HG03135 (cell line): Measurements from ENCODE around the gene VRK2.
"Not testable (repeated sequence)": the region's sequence is repeated elsewhere in the genome, so short reads cannot be mapped to it uniquely, and the experiment has no call there.

ENCODE experiments used
- ATAC-seq: cut with Tn5 transposase; IDR thresholded peaks from one replicate; pipeline ENCODE4 v1.9.1; 2021; ENCODE audit warnings: mild to moderate bottlenecking, moderate library complexity; ENCODE audit not compliant: unreplicated experiment

The VRK2 gene

DNA sequence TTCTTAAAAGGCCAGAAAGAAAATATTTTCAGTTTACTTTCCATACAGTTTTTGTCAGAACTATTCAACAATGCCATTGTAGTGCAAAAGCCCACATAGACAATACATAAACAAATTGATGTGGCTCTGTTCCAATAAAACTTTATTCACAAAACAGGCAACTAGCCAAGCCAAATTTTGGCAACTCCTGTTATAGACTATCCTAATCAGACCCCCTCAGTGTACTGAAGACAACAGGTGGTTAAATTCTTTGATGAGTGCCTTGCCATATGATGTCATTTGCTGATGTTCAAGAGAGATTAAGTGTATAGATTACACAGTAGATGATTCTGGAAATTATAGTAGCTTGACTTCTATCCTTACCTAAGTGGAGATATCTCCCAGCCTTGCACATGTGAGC lies 111.1 kb downstream of the VRK2 start:
- no peak for ATAC-seq

DNA sequence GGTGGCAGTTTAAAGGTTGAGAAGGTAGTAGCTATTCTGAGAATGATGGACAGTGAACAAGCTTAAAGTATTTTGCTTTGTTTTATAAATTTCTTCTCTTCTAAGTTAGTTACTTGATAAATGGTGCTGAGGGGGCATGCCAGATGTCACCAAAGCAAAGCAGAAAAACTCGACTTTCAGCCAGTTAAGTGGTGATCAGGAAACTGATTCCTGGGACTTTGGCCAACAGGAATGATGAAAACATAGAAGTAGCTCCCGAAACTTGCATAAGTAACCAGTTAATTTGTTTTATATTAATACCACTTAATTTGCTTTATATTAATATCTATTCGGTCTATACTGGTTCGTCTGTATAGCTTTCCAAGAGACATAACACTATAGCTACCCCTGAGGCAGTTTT lies 111.9 kb downstream of the VRK2 start:
- no peak for ATAC-seq

DNA sequence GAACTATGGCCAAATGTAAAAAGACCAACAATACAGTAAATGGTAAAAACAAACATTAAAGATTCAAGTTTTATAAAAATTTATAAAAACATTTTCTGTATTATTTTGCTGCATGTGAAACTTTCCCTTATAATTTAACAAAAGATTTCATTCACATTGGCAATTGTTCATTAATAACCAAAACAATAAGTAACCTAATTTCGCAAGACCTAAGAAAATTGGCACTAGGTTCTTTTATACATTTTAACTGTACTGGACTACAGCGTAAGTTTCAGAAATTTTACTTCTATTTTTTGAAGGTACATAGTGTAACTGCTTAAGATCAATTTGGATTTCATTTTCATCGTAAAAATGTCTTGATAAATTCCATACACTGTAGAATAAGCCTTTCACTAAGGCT lies 117.3 kb downstream of the VRK2 start:
- ATAC-seq = no peak

DNA sequence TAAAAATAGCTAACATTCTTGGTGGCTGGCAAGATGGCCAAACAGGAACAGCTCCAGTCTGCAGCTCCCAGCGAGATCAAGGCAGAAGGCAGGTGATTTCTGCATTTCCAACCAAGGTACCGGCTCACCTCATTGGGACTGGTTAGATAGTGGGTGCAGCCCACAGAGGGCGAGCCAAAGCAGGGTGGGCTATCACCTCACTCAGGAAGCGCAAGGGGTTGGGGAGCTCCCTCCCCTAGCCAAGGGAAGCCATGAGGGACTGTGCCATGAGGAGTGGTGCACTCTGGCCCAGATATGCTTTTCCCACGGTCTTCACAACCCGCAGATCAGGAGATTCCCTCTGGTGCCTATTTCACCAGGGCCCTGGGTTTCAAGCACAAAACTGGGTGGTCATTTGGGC lies 121.5 kb downstream of the VRK2 start:
- not testable (repeated sequence) for ATAC-seq

DNA sequence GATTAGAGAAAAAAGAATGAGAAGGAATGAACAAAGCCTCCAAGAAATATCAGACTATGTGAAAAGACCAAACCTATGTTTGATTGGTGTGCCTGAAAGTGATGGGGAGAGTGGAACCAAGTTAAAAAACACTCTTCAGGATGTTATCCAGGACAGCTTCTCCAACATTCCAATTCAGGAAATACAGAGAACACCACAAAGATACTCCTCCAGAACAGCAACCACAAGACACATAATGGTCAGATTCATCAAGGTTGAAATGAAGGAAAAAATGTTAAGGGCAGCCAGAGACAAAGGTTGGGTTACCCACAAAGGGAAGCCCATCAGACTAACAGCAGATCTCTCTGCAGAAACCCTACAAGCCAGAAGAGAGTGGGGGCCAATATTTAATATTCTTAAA lies 123.2 kb downstream of the VRK2 start:
- ATAC-seq = not testable (repeated sequence)

DNA sequence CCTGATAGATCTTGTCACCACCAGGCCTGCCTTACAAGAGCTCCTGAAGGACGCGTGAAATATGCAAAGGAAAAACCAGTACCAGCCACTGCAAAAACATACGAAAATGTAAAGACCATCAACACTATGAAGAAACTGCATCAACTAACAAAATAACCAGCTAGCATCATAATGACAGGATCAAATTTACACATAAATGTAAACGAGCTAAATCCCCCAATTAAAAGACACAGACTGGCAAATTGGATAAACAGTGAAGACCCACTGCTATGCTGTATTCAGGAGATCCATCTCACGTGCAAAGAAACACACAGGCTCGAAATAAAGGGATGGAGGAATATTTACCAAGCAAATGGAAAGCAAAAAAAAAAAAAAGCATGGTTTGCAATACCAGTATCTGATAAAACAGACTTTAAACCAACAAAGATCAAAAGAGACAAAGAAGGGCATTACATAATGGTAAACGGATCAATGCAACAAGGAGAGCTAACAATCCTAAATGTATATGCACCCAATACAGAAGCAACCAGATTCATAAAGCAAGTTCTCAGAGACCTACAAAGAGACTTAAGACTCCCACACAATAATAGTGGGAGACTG lies 123.8 kb downstream of the VRK2 start:
- not testable (repeated sequence) for ATAC-seq

DNA sequence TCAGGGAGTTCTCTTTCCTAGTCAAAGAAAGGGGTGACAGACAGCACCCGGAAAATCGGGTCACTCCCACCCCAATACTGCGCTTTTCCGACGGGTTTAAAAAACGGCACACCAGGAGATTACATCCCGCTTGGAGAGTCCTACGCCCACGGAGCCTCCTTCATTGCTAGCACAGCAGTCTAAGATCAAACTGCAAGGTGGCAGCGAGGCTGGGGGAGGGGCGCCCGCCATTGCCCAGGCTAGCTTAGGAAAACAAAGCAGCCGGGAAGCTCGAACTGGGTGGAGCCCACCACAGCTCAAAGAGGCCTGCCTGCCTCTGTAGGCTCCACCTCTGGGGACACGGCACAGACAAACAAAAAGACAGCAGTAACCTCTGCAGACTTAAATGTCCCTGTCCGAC lies 125.2 kb downstream of the VRK2 start:
- ATAC-seq = not testable (repeated sequence)

DNA sequence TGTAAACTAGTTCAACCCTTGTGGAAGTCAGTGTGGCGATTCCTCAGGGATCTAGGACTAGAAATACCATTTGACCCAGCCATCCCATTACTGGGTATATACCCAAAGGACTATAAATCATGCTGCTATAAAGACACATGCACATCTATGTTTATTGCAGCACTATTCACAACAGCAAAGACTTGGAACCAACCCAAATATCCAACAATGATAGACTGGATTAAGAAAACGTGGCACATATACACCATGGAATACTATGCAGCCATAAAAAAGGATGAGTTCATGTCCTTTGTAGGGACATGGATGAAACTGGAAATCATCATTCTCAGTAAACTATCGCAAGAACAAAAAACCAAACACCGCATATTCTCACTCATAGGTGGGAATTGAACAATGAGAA lies 130.6 kb downstream of the VRK2 start:
- not testable (repeated sequence) for ATAC-seq

DNA sequence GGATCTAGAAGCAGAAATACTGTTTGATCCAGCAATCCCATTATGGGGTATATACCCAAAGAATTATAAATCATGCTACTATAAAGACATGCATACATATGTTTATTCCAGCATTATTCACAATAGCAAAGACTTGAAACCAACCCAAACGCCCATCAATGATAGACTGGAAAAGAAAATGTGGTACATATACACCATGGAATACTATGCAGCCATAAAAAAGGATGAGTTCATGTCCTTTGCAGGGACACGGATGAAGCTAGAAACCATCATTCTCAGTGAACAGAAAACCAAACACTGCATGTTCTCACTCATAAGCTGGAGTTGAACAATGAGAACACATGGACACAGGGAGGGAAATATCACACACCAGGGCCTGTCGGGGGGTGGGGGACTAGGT lies 133.6 kb downstream of the VRK2 start:
- not testable (repeated sequence) for ATAC-seq

DNA sequence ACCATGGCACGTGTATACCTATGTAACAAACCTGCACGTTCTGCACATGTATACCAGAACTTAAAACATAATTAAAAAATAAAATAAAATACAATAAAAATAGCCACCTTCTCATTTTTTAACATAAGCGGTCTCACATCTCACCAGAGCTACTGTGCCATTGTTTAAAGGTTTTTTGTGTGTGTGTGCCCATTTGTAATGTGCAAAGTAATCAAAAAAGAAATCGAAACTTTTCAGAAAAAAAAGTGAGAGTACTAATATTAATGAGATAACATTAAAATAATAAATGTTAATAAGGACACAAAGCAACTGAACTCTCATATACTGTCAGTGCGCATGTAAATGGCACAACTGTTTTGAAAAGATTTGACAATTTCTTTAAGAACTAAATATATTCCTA lies 134.0 kb downstream of the VRK2 start:
- ATAC-seq = no peak

DNA sequence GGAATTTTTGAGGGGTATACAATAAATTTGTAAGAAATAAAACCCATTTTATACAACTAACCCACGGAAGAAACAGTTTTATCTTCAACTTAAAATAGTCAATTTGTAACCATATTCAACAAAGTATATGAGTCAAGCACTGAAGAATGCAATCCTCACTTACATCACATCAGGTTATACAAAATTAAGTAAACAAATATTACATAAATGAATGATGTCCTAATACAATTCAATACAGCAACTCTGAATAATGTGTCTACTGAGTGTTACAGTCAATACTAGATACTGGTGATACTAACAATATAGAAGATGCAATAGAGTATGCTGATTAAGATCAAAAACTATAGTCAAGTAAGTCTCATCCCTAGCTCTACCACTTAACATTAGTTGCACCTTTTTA lies 135.9 kb downstream of the VRK2 start:
- ATAC-seq = no peak

DNA sequence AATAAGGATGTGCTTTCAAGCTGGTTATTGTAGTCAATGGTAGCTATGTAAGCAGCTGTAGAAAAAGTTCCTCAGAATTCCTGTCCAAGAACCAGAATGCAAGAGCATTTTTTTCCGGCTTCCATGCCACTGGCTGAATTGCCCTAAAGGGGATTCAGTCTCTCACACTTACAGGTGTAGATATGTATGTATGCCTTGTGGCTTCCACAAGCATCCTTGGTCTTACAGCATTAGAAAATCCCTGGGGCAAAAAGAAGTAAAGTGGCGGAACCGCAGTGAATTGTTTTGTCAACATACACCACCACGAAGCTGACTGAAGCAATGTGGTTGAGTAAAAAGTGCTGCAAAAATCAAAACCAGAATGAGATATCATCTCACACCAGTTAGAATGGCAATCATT lies 139.9 kb downstream of the VRK2 start:
- ATAC-seq = no peak

DNA sequence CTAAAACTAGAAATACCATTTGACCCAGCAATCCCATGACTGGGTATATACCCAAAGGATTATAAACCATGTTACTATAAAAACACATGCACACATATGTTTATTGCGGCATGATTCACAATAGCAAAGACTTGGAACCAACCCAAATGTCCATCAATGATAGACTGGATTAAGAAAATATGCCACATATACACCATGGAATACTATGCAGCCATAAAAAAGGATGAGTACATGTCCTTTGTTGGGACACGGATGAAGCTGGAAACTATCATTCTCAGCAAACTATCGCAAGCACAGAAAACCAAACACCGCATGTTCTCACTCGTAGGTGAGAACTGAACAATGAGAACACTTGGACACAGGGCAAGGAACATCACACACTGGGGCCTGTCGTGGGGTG lies 140.4 kb downstream of the VRK2 start:
- ATAC-seq = not testable (repeated sequence)

DNA sequence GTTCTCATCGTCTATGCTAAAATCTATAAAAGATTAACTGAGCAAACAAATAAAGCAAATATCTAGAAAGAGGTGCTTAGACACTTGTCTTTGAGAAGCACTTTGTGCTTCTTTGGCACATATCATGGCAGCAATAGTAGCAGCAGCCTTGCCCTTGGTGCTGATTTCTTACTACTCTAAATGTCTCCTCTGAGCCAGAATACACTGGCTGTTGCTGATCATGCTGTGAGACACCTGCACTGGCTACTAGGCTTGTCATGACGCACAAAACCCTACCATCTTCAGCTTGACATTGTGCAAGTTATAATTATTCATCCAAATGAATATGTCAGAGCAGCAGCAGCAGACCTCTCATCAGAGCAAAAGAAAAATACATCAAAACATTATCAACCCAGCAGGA lies 147.9 kb downstream of the VRK2 start:
- ATAC-seq = no peak

DNA sequence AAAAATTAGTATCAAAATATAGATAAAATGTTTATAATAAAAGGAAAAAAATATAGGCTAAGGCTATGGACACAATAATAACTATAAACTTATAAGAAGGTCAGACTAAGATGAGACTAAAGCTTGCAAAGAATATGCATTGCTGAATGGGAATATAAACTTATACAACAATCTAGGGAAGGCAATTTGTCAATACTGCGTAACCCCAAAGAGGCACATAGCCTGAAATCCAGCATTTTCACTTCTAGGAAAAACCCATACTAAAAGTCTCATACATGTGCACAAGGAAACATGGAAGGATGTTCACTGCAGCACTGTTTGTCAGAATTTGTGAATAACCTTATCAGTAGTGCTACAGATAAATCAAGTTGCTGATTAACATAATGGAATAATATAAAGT lies 149.1 kb downstream of the VRK2 start:
- ATAC-seq = no peak

DNA sequence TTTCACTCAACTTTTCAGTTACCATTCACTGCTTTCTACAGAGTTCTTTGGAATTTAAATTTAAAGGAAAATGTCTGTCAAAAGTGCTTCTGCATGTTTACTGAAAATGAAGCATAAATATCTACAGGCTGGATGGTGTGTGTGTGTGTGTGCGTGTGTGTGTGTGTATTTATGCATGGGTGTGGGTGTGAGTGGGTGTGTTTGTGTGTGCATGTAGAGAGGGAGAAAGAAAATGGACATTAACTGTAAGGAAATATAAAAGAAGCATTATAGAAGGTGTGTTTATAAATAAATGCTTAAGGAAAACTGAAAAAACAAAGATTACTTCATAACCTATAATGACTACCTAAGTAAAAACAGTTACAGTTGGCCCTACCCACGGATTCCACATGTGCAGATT lies 151.3 kb downstream of the VRK2 start:
- ATAC-seq = no peak

DNA sequence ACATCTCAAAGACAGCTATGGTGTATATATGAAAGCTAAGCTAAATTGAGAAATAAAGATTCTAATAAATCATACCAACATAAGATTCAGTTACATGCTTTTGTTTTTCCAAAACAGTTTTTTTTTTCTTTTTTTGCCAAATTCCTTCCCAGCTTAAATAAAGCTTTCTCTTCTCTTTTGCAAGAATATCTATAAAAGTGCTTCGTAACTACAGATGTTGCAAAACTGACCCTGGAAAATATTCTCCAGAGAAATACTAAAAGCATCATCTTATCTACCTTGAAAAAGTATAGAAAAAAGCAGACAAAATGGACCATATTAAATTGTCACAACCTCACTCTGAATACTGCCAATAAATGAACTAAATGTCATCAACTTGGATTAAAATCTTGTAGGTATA lies 155.8 kb downstream of the VRK2 start:
- ATAC-seq = no peak

DNA sequence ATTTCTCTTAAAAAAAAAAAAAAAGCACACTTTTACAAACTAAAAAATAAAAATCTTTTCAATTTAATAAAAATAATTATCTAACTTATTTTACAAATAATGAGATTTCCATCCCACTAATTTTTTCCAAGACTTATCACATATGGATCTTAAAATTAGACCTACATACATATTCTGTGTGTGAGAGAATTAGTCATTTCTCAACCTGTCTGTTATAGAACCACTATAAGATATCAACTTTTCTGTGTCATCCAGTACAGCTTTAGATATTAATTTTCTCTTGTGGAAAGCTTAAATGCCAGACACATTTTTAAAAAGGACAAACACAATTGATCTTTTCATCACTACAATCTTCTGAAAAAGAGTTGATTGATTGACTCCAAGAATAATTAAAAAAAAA lies 156.4 kb downstream of the VRK2 start:
- ATAC-seq = no peak

DNA sequence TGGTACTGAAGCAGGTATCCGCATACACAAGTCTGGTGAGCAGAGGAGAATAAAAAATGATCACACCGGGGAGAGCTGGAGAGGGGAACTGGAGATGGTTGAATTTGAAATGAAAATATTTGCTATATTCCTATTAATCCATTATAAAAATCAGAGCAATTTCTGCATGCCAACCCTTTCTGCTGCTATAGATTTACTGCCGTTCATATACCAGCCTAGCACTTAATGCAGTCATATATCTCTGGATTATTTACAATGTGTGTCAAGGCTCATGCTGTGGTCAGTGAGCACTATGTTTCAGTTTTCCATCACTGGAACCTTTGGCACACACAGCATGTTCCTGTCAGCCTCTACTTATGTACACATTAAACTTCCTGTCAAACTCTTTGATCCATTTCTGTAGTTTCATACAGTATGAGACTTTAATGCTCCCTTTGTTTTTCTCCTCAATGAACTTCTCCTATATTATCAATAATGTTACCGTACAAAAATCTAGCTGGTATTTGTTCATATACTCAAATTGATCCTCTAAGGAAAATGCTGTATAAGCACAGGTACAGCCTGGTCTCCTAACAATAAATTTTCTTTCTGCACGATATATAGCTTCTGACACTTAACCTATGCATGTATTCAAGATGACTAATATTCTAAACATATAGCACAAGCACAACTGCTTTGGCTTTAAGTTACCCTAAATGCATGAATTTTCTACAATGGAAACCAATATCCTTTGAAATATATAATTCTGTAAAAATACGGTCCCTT lies 157.8 kb downstream of the VRK2 start:
- no peak for ATAC-seq

DNA sequence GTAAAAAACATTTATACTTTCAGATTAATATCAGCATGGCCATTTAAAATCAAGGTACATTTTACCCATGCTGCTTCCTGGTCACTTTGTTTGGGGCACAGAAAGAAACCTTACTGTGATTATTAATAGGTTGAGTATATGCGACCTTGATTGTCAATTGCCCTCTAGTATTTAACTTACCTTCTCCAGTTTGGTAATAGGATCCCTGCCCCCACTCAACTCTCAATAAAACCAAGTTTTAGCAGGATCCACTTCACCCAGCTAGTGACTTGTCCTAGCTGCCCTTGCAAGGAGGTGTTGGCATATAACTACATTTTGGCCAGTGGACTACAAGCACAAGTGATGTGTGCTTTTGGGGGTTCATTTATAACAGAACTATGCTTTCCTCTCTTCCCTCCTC lies 160.2 kb downstream of the VRK2 start:
- ATAC-seq = no peak

DNA sequence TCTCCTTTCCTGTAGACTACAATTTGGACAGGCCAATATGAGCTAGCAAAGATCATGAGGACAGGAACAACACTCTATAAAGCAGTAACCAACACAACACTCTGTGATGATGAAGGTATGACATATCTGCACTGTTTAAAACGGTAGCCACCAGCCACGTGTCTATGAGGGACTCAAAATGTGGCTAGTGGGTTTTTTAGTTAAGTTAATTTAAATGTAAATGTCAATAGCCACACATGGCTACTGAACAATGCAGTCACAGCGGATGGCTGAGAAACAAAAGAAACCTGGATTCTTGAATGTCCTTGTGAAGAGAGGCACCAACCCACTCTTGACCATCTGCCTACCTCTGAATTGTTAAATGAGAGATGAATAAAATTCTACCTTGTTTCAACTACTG lies 160.6 kb downstream of the VRK2 start:
- ATAC-seq = no peak
